ENCODE results near the gene TAF1A. TPM values are rescaled to one million over a fixed set of nuclear protein-coding genes. Genes with fewer than 3 reads are reported as not detected.

Gene TAF1A
- total and polyA plus RNA-seq, 10 of the 15 experiments (the other 5 are each of a cell fraction or from before 2014, with no cell fraction given) = 7.7 to 17.9 (median 12.0) TPM

- no TSS peak for BruUV-seq (replicated peaks)
- in situ Hi-C loops (cut with MboI) = no loop called here
- ATAC-seq (no peak), FAIRE-seq (no peak), DNase-seq (ENCODE audit: low read depth, low spot score) (no peak)
- Histone ChIP-seq H3K9ac (ENCODE audit: control insufficient read depth, insufficient read depth, low read length) (no peak overlapping the region), H3K79me2 (ENCODE audit: control insufficient read depth, insufficient read depth, low read length) (no peaks in the 10 kb centered on the region), H3K27me3 (replicated peaks in 1 of 2; ENCODE audit: control insufficient read depth in 2 of 2, insufficient read depth in 2 of 2, low read length in 1 of 2) (no peaks in the 10 kb centered on the region; a peak in 2 of 4 replicates), H4K20me1 (ENCODE audit: control insufficient read depth, insufficient read depth) (no peaks in the 10 kb centered on the region), H3K9me3 (replicated peaks; ENCODE audit: control insufficient read depth, insufficient read depth, low read length) (no peaks in the 10 kb centered on the region), H3K36me3 (ENCODE audit: control insufficient read depth in 2 of 2, insufficient read depth in 2 of 2, low read length in 1 of 2) (no peaks in the 10 kb centered on the region), H3K4me2 (ENCODE audit: control insufficient read depth, insufficient read depth) (no peak overlapping the region), H3K4me1 (ENCODE audit: control insufficient read depth, insufficient read depth, low read length) (no peaks in the 10 kb centered on the region), H2AFZ (ENCODE audit: control insufficient read depth, low read depth, low read length) (no peak overlapping the region), H3K4me3 (no peak overlapping the region), H3K27ac (ENCODE audit: control insufficient read depth, insufficient read depth) (no peak overlapping the region)
- ChIA-PET CTCF (interaction anchor here (1.2 to 1.5 kb wide), 2 partner anchors 68 to 110 kb away, joined by 3 to 4 read pairs; no protein-coding TSS in a partner anchor), SMC1A (ENCODE audit: uncharacterized antibody, unreplicated experiment) (no interaction called here), RAD21 (ENCODE audit: unreplicated experiment) (no interaction called here), POLR2A (no interaction called here)
- intact Hi-C loops (cut with micrococcal nuclease; ENCODE audit: unreplicated experiment) = no loop called here
- 3% methylated on average over 3 of the region's 3 CpGs for WGBS (ENCODE audit: insufficient coverage, insufficient replicate concordance, low lambda C conversion rate, missing lambda C conversion rate)
- TF ChIP-seq DPF2 (IDR thresholded peaks at IDR 0.05) (no peak), JUNB (IDR thresholded peaks at IDR 0.05) (no peak), RELA (IDR thresholded peaks at IDR 0.05; ENCODE audit: borderline replicate concordance, partially characterized antibody) (no peak), NR2C1 (IDR thresholded peaks at IDR 0.05) (no peak), CREM (IDR thresholded peaks at IDR 0.05; ENCODE audit: low read depth) (no peak), FOS (IDR thresholded peaks at IDR 0.05; ENCODE audit: borderline replicate concordance, extremely low read depth, insufficient read length) (no peak), RAD51 (IDR thresholded peaks at IDR 0.05) (no peak), RB1 (IDR thresholded peaks at IDR 0.05; ENCODE audit: borderline replicate concordance) (no peak), SIN3A (IDR thresholded peaks at IDR 0.05; ENCODE audit: low read depth, low read length) (no peak), NBN (IDR thresholded peaks at IDR 0.05) (no peak), MEF2B (IDR thresholded peaks at IDR 0.05; ENCODE audit: partially characterized antibody, poor library complexity, severe bottlenecking) (no peak), EGR1 (IDR thresholded peaks at IDR 0.05; ENCODE audit: borderline replicate concordance in 1 of 2, low read depth in 2 of 2, low read length in 2 of 2) (no peak), POLR2A (IDR thresholded peaks at IDR 0.05; ENCODE audit: low read depth, low read length) (no peak), NR2C2 (IDR thresholded peaks at IDR 0.05; ENCODE audit: borderline replicate concordance, control insufficient read depth, insufficient read length, low read depth) (no peak), RBBP5 (conservative IDR thresholded peaks at IDR 0.05) (no peak)
- TF ChIP-seq, protein P1, sequence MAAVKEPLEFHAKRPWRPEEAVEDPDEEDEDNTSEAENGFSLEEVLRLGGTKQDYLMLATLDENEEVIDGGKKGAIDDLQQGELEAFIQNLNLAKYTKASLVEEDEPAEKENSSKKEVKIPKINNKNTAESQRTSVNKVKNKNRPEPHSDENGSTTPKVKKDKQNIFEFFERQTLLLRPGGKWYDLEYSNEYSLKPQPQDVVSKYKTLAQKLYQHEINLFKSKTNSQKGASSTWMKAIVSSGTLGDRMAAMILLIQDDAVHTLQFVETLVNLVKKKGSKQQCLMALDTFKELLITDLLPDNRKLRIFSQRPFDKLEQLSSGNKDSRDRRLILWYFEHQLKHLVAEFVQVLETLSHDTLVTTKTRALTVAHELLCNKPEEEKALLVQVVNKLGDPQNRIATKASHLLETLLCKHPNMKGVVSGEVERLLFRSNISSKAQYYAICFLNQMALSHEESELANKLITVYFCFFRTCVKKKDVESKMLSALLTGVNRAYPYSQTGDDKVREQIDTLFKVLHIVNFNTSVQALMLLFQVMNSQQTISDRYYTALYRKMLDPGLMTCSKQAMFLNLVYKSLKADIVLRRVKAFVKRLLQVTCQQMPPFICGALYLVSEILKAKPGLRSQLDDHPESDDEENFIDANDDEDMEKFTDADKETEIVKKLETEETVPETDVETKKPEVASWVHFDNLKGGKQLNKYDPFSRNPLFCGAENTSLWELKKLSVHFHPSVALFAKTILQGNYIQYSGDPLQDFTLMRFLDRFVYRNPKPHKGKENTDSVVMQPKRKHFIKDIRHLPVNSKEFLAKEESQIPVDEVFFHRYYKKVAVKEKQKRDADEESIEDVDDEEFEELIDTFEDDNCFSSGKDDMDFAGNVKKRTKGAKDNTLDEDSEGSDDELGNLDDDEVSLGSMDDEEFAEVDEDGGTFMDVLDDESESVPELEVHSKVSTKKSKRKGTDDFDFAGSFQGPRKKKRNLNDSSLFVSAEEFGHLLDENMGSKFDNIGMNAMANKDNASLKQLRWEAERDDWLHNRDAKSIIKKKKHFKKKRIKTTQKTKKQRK (IDR thresholded peaks at IDR 0.05; ENCODE audit: low read depth, low read length) = no peak
- TF ChIP-seq, protein P2, sequence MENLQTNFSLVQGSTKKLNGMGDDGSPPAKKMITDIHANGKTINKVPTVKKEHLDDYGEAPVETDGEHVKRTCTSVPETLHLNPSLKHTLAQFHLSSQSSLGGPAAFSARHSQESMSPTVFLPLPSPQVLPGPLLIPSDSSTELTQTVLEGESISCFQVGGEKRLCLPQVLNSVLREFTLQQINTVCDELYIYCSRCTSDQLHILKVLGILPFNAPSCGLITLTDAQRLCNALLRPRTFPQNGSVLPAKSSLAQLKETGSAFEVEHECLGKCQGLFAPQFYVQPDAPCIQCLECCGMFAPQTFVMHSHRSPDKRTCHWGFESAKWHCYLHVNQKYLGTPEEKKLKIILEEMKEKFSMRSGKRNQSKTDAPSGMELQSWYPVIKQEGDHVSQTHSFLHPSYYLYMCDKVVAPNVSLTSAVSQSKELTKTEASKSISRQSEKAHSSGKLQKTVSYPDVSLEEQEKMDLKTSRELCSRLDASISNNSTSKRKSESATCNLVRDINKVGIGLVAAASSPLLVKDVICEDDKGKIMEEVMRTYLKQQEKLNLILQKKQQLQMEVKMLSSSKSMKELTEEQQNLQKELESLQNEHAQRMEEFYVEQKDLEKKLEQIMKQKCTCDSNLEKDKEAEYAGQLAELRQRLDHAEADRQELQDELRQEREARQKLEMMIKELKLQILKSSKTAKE (IDR thresholded peaks at IDR 0.05; ENCODE audit: low read depth, poor library complexity, severe bottlenecking) = no peak
Measured at GRCh38 chr1:222523852-222524251, 65.9 kb downstream of the TAF1A start.

All from GM12878 (cell line).